ENCODE results near the gene HSD17B12. TPM values are rescaled to one million over a fixed set of nuclear protein-coding genes. Genes with fewer than 3 reads are reported as not detected.

HSD17B12 gene
- total and polyA plus RNA-seq, 2 donors (not counting 3 experiments of a cell fraction or from before 2014, with no cell fraction given) = 41.5 to 96.5 TPM

DNA sequence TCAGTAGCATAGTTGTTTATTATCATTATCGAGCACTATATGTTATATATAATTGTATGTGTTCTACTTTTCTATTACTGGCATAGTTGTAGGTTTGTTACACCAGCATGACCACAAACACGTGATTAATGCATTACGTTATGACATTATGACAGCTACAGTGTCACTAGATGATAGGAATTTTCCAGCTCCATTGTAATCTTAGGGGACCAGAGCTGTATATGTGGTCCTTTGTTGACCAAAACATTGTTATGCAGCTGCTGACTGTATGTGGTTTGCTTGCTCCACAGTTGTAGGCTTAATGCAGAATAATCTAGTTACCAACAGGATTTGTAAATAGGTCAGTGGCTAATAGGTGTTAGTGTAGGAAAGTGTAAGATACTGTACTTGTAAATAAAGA lies 66.1 kb downstream of the HSD17B12 start:
- Histone ChIP-seq H3K27ac (ENCODE audit: insufficient read depth, low read depth, low read length) (no peak overlapping the region), H3K9me1 (replicated peaks; ENCODE audit: control insufficient read depth, extremely low read depth, insufficient read depth, low read length) (no peaks in the 10 kb centered on the region), H3K9me3 (replicated peaks; ENCODE audit: control insufficient read depth, insufficient read depth, low read length) (no peaks in the 10 kb centered on the region), H3K79me2 (ENCODE audit: control insufficient read depth, insufficient read depth, low read length) (peaks cover 26% of the 10 kb centered on the region), H3K4me3 (replicated peaks in 1 of 3; ENCODE audit: insufficient read depth in 1 of 3, low read depth in 1 of 3, low read length in 3 of 3) (no peak overlapping the region), H3K36me3 (ENCODE audit: control insufficient read depth in 2 of 2, extremely low read depth in 1 of 2, insufficient read depth in 2 of 2, low read length in 2 of 2) (no peaks in the 10 kb centered on the region), H3K27me3 (ENCODE audit: control insufficient read depth in 2 of 2, insufficient read depth in 2 of 2, low read length in 2 of 2) (no peaks in the 10 kb centered on the region), H3K4me2 (ENCODE audit: insufficient read depth, low read length) (no peak overlapping the region), H4K20me1 (replicated peaks; ENCODE audit: control insufficient read depth, extremely low read depth, insufficient read depth, low read length) (no peaks in the 10 kb centered on the region), H3K9ac (replicated peaks; ENCODE audit: extremely low read depth, insufficient read depth, low read length) (no peak overlapping the region), H3K4me1 (ENCODE audit: control insufficient read depth, extremely low read depth, insufficient read depth, low read length) (no peaks in the 10 kb centered on the region), H2AFZ (ENCODE audit: low read depth, low read length) (no peak overlapping the region)
- dilution Hi-C loops (cut with MboI; ENCODE audit: extremely low pct_ligation_motif_present, low sequenced_read_pairs) = no loop called here
- FAIRE-seq = no peak
- no peak for TF ChIP-seq POLR2AphosphoS5 (IDR thresholded peaks at IDR 0.05; ENCODE audit: insufficient read depth, low read depth, low read length)
- TF ChIP-seq, protein P1, sequence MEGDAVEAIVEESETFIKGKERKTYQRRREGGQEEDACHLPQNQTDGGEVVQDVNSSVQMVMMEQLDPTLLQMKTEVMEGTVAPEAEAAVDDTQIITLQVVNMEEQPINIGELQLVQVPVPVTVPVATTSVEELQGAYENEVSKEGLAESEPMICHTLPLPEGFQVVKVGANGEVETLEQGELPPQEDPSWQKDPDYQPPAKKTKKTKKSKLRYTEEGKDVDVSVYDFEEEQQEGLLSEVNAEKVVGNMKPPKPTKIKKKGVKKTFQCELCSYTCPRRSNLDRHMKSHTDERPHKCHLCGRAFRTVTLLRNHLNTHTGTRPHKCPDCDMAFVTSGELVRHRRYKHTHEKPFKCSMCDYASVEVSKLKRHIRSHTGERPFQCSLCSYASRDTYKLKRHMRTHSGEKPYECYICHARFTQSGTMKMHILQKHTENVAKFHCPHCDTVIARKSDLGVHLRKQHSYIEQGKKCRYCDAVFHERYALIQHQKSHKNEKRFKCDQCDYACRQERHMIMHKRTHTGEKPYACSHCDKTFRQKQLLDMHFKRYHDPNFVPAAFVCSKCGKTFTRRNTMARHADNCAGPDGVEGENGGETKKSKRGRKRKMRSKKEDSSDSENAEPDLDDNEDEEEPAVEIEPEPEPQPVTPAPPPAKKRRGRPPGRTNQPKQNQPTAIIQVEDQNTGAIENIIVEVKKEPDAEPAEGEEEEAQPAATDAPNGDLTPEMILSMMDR (IDR thresholded peaks at IDR 0.05; ENCODE audit: extremely low read depth in 1 of 2, insufficient read depth in 1 of 2, low read depth in 1 of 2, low read length in 2 of 2) = no peak
- TF ChIP-seq FOS (IDR thresholded peaks at IDR 0.05; ENCODE audit: borderline replicate concordance, insufficient read depth, low read length) = no peak
- TF ChIP-seq EZH2 (IDR thresholded peaks at IDR 0.05; ENCODE audit: borderline replicate concordance, low read depth, low read length, severe bottlenecking) = no peak
- TF ChIP-seq GATA2 (IDR thresholded peaks at IDR 0.05; ENCODE audit: insufficient read depth, insufficient read length, low read depth, low read length) = no peak
- ChIA-PET POLR2A (no interaction called here), CTCF (interaction anchor here (1.0 kb wide), 1 partner anchor 12 kb away, joined by 3 read pairs; no protein-coding TSS in a partner anchor)
- intact Hi-C loops (cut with micrococcal nuclease) = no loop called here
- no TSS peak for BruUV-seq (replicated peaks)
- no peak for DNase-seq (ENCODE audit: low read depth, low spot score)

All from endothelial cell of umbilical vein (primary cell).